Ishikawa (cell line): ENCODE data around the gene YY1.

Experiments
- CREB1 ChIP-seq: IDR thresholded peaks from 2 replicates; pipeline ENCODE4 v1.6.1; 2012; ENCODE audit warnings: low read depth
- TAF1 ChIP-seq: IDR thresholded peaks from 2 replicates; pipeline ENCODE4 v1.6.1; 2012; ENCODE audit warnings: low read depth, mild to moderate bottlenecking
- TCF12 ChIP-seq: IDR thresholded peaks from 2 replicates; pipeline ENCODE4 v1.6.1; 2012; ENCODE audit warnings: low read depth
- TEAD4 ChIP-seq: IDR thresholded peaks from 2 replicates; pipeline ENCODE4 v1.6.1; 2012
- YY1 ChIP-seq: IDR thresholded peaks from 2 replicates; pipeline ENCODE4 v1.6.1; 2012; ENCODE audit warnings: low read depth

GRCh38 chr14:100215330-100215885 is 23.5 kb upstream of the YY1 start:
- no peak for TF ChIP-seq YY1
- TF ChIP-seq TCF12, result no peak
- no peak for TF ChIP-seq CREB1
- TF ChIP-seq TAF1, result no peak
- no peak for TF ChIP-seq TEAD4
